Thymus (tissue), 2 donors: ENCODE measurements around the gene TUBGCP6. TPM values are rescaled to one million over a fixed set of nuclear protein-coding genes. Genes with fewer than 3 reads are reported as not detected.

Source experiments
- polyA plus RNA-seq: library from polyadenylated mRNA; stranded (reverse); fragments of 200-250 nt; gene quantifications from one replicate; pipeline ENCODE4 v1.2.3, GENCODE V29; 2013
- total RNA-seq: library from RNA; stranded (reverse); fragments of 120-200 nt; gene quantifications from one replicate; pipeline ENCODE4 v1.2.4, GENCODE V29; 2013
- donor health status: healthy.

TUBGCP6 gene
- total and polyA plus RNA-seq, 2 donors: 29.2 to 96.6 TPM

Other genes with a start within 250 kb of the TUBGCP6 start
- gene IL17REL, start 232.3 kb downstream of the TUBGCP6 start, total RNA-seq: 5.9 TPM
- gene IL17REL, start 232.3 kb downstream of the TUBGCP6 start, polyA plus RNA-seq: 2.4 TPM
- not detected for gene TTLL8, start 186.7 kb downstream of the TUBGCP6 start, total RNA-seq
- gene TTLL8, start 186.7 kb downstream of the TUBGCP6 start, polyA plus RNA-seq: not detected
- gene MLC1, start 159.6 kb downstream of the TUBGCP6 start, total RNA-seq: 2.4 TPM
- gene MLC1, start 159.6 kb downstream of the TUBGCP6 start, polyA plus RNA-seq: 0.48 TPM
- 0.14 TPM for gene MOV10L1, start 155.0 kb downstream of the TUBGCP6 start, total RNA-seq
- gene MOV10L1, start 155.0 kb downstream of the TUBGCP6 start, polyA plus RNA-seq: 0.32 TPM
- 0.09 TPM for gene PANX2, start 74.3 kb downstream of the TUBGCP6 start, total RNA-seq
- 1.6 TPM for gene PANX2, start 74.3 kb downstream of the TUBGCP6 start, polyA plus RNA-seq
- 31.1 TPM for gene TRABD, start 59.1 kb downstream of the TUBGCP6 start, total RNA-seq
- 102 TPM for gene TRABD, start 59.1 kb downstream of the TUBGCP6 start, polyA plus RNA-seq
- 17.4 TPM for gene SELENOO, start 44.0 kb downstream of the TUBGCP6 start, total RNA-seq
- 62.1 TPM for gene SELENOO, start 44.0 kb downstream of the TUBGCP6 start, polyA plus RNA-seq
- gene HDAC10, start 6.2 kb upstream of the TUBGCP6 start, total RNA-seq: 11.6 TPM
- gene HDAC10, start 6.2 kb upstream of the TUBGCP6 start, polyA plus RNA-seq: 61.6 TPM
- 2.2 TPM for gene MAPK12, start 16.7 kb upstream of the TUBGCP6 start, total RNA-seq
- 8.2 TPM for gene MAPK12, start 16.7 kb upstream of the TUBGCP6 start, polyA plus RNA-seq
- gene MAPK11, start 25.4 kb upstream of the TUBGCP6 start, total RNA-seq: 3.7 TPM
- 17.7 TPM for gene MAPK11, start 25.4 kb upstream of the TUBGCP6 start, polyA plus RNA-seq
- 13.1 TPM for gene PLXNB2, start 62.6 kb upstream of the TUBGCP6 start, total RNA-seq
- gene PLXNB2, start 62.6 kb upstream of the TUBGCP6 start, polyA plus RNA-seq: 53.2 TPM
- gene DENND6B, start 82.0 kb upstream of the TUBGCP6 start, total RNA-seq: 1.4 TPM
- gene DENND6B, start 82.0 kb upstream of the TUBGCP6 start, polyA plus RNA-seq: 8.3 TPM
- 45.7 TPM for gene PPP6R2, start 98.3 kb upstream of the TUBGCP6 start, total RNA-seq
- 45.4 TPM for gene PPP6R2, start 98.3 kb upstream of the TUBGCP6 start, polyA plus RNA-seq
- 56.7 TPM for gene SBF1, start 230.0 kb upstream of the TUBGCP6 start, total RNA-seq
- gene SBF1, start 230.0 kb upstream of the TUBGCP6 start, polyA plus RNA-seq: 88.2 TPM
- 1.5 TPM for gene ADM2, start 236.5 kb upstream of the TUBGCP6 start, total RNA-seq
- gene ADM2, start 236.5 kb upstream of the TUBGCP6 start, polyA plus RNA-seq: 1.4 TPM
- gene MIOX, start 241.8 kb upstream of the TUBGCP6 start, total RNA-seq: 0.61 TPM
- 1.7 TPM for gene MIOX, start 241.8 kb upstream of the TUBGCP6 start, polyA plus RNA-seq